Skeletal muscle cell (primary cell): Measurements from ENCODE around the gene RASA3.
"Not testable (repeated sequence)": the region's sequence is repeated elsewhere in the genome, so short reads cannot be mapped to it uniquely, and the experiment has no call there.

Source experiments
- DNase-seq: peaks from one replicate; pipeline ENCODE4 v3.0.0-alpha.2; 2010; ENCODE audit warnings: low read depth
- H3K4me3 ChIP-seq: 2 replicates; pipeline ENCODE4 v1.5.1; 2011; ENCODE audit warnings: low read depth, mild to moderate bottlenecking, control low read depth, low read length, moderate library complexity

The RASA3 gene

GRCh38 chr13:114020750-114021463, 111.5 kb downstream of the RASA3 start:
- H3K4me3 ChIP-seq = no peak overlapping the region
- no peak for DNase-seq

- not testable (repeated sequence) for H3K4me3 ChIP-seq, DNase-seq
These were observed 112.3 kb downstream of the RASA3 start for GRCh38 chr13:114020134-114020533.

- no peak for DNase-seq
- no peak overlapping the region for H3K4me3 ChIP-seq
These were observed 113.1 kb downstream of the RASA3 start for GRCh38 chr13:114019367-114019766.

GRCh38 chr13:114018461-114019055, 113.9 kb downstream of the RASA3 start:
- H3K4me3 ChIP-seq = no peak overlapping the region
- DNase-seq = no peak

GRCh38 chr13:114017966-114018365, 114.5 kb downstream of the RASA3 start:
- H3K4me3 ChIP-seq = no peak overlapping the region

GRCh38 chr13:114017028-114017630, 115.3 kb downstream of the RASA3 start:
- DNase-seq = no peak
- H3K4me3 ChIP-seq = no peak overlapping the region

More at GRCh38 chr13:114017966-114018365, 114.5 kb downstream of the RASA3 start:
- DNase-seq = no peak

- H3K4me3 ChIP-seq = no peak overlapping the region
- DNase-seq = no peak
These were observed 115.9 kb downstream of the RASA3 start for GRCh38 chr13:114016321-114017027.

GRCh38 chr13:114015969-114016295, 116.5 kb downstream of the RASA3 start:
- DNase-seq = no peak
- no peak overlapping the region for H3K4me3 ChIP-seq

GRCh38 chr13:114015111-114015968, 117.1 kb downstream of the RASA3 start:
- no peak overlapping the region for H3K4me3 ChIP-seq

GRCh38 chr13:114013952-114014629, 118.3 kb downstream of the RASA3 start:
- H3K4me3 ChIP-seq = no peak overlapping the region
- DNase-seq = no peak

More at GRCh38 chr13:114015111-114015968, 117.1 kb downstream of the RASA3 start:
- peak; percentile 39 for DNase-seq

- no peak overlapping the region for H3K4me3 ChIP-seq
- DNase-seq = no peak
These were observed 119.1 kb downstream of the RASA3 start for GRCh38 chr13:114013336-114013735.

- DNase-seq = no peak
- H3K4me3 ChIP-seq = no peak overlapping the region
These were observed 119.5 kb downstream of the RASA3 start for GRCh38 chr13:114012921-114013320.

- H3K4me3 ChIP-seq = no peak overlapping the region
- no peak for DNase-seq
These were observed 120.3 kb downstream of the RASA3 start for GRCh38 chr13:114012141-114012540.

- H3K4me3 ChIP-seq = no peak overlapping the region
- DNase-seq = no peak
These were observed 121.2 kb downstream of the RASA3 start for GRCh38 chr13:114011226-114011625.

- no peak for DNase-seq
- H3K4me3 ChIP-seq = no peak overlapping the region
These were observed 121.9 kb downstream of the RASA3 start for GRCh38 chr13:114010401-114011101.

- no peak for DNase-seq
- H3K4me3 ChIP-seq = no peak overlapping the region
These were observed 122.6 kb downstream of the RASA3 start for GRCh38 chr13:114009590-114010400.

GRCh38 chr13:114008964-114009589, 123.3 kb downstream of the RASA3 start:
- no peak overlapping the region for H3K4me3 ChIP-seq
- no peak for DNase-seq
